ENCODE measurements around the gene CDK5. TPM values are rescaled to one million over a fixed set of nuclear protein-coding genes. Genes with fewer than 3 reads are reported as not detected.

Gene CDK5
- total RNA-seq, 4 donors from 2014 or later = 3.8 to 12.9 (median 8.6) TPM

DNA sequence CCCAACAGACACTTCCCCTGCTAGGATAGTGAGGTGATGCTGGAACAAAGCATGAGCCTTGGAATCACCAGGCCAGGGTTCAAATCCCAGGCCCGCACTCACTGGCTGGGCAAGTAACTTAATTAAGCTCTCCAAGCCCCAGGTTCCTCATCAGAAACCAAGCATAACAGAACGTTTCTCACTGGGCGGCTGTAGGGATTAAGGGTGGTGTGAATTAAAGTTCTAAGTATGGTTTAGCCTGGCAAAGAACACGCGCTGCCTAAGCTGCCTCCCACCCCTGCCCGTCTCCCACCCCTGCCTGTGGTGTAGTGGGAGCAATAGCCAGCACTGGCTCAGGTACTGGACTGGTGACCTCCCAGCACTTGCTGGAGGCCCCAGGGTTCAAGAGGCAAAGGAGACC is 7.3 kb upstream of the CDK5 start:
- TF ChIP-seq POLR2A (IDR thresholded peaks at IDR 0.05) = no peak
- Histone ChIP-seq H3K4me3 (no peak overlapping the region), H3K36me3 (peaks cover 15 to 80% (median 57%) of the 10 kb centered on the region in 3 donors), H3K4me1 (peaks cover 26 to 42% (median 34%) of the 10 kb centered on the region in 3 donors), H3K9me3 (no peaks in the 10 kb centered on the region), H3K27ac (no peak overlapping the region), H3K27me3 (no peaks in the 10 kb centered on the region)
- no peak for DNase-seq
- intact Hi-C loops (cut with DNase I) = no loop called here
- 81 to 100% methylated on average over 3 to 4 of the region's 6 CpGs for WGBS, 2 donors

DNA sequence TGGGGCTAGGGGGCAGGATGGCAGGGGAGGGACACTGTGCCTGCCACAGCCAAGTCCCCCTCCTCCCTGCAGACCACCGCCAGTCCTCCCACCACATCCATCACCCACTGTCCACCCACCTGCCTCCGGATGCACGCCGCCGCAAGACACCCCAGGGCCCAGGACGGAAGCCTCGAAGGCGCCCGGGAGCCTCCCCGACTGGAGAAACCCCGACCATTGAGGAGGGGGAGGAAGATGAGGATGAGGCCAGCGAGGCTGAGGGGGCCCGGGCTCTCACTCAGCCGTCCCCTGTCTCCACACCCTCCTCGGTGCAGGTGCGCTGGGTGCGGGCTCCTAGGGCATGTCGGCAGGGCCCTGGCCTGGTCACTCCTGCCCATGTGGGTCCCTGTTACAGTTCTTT is 6.8 kb upstream of the CDK5 start:
- no peaks in the 10 kb centered on the region for H3K9me3 ChIP-seq
- 80 to 91% methylated on average over 1 to 6 of the region's 18 CpGs for WGBS, 2 donors
- TF ChIP-seq, protein P1, sequence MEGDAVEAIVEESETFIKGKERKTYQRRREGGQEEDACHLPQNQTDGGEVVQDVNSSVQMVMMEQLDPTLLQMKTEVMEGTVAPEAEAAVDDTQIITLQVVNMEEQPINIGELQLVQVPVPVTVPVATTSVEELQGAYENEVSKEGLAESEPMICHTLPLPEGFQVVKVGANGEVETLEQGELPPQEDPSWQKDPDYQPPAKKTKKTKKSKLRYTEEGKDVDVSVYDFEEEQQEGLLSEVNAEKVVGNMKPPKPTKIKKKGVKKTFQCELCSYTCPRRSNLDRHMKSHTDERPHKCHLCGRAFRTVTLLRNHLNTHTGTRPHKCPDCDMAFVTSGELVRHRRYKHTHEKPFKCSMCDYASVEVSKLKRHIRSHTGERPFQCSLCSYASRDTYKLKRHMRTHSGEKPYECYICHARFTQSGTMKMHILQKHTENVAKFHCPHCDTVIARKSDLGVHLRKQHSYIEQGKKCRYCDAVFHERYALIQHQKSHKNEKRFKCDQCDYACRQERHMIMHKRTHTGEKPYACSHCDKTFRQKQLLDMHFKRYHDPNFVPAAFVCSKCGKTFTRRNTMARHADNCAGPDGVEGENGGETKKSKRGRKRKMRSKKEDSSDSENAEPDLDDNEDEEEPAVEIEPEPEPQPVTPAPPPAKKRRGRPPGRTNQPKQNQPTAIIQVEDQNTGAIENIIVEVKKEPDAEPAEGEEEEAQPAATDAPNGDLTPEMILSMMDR (IDR thresholded peaks at IDR 0.05) = no peak
- TF ChIP-seq POLR2A (IDR thresholded peaks at IDR 0.05) = no peak
- H3K4me1 ChIP-seq = peaks cover 26 to 44% (median 36%) of the 10 kb centered on the region in 3 donors
- no peak for DNase-seq
- H3K4me3 ChIP-seq = no peak overlapping the region
- peaks cover 15 to 75% (median 51%) of the 10 kb centered on the region in 3 donors for H3K36me3 ChIP-seq
- intact Hi-C loops (cut with DNase I) = no loop called here
- H3K27me3 ChIP-seq = no peaks in the 10 kb centered on the region
- H3K27ac ChIP-seq = no peak overlapping the region

DNA sequence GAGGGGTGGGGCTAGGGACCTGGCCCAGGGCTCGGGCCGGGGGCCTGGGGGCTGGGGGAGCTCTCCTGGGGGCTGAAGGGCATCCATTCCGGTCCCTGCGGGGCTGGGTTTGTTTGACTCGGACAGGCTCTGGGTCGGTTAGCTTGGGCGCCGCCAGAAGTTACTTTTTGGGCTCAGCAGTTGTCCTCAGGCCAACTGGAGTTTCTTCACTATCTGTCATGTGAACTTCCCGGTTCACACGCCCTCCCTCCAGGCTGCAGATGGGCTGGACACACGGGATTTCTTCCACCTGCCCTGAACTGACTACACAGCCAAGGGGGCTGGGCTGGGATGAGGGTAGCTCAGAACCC is 5.5 kb upstream of the CDK5 start:
- Histone ChIP-seq H3K4me1 (peaks cover 34 to 55% (median 47%) of the 10 kb centered on the region in 3 donors), H3K27me3 (no peaks in the 10 kb centered on the region), H3K27ac (peak overlapping the region; percentile 47 to 97 (median 84)), H3K36me3 (peaks cover 15 to 62% (median 43%) of the 10 kb centered on the region in 3 donors), H3K9me3 (no peaks in the 10 kb centered on the region), H3K4me3 (peak overlapping the region in 2 of 4 donors; percentile 23 to 55)
- intact Hi-C loops (cut with DNase I) = no loop called here
- no peak for DNase-seq
- 33 to 40% methylated on average over 1 to 3 of the region's 11 CpGs for whole genome bisulfite sequencing, 2 donors
- TF ChIP-seq POLR2A (IDR thresholded peaks at IDR 0.05) = no peak
- TF ChIP-seq, protein P1 (IDR thresholded peaks at IDR 0.05) = no peak

DNA sequence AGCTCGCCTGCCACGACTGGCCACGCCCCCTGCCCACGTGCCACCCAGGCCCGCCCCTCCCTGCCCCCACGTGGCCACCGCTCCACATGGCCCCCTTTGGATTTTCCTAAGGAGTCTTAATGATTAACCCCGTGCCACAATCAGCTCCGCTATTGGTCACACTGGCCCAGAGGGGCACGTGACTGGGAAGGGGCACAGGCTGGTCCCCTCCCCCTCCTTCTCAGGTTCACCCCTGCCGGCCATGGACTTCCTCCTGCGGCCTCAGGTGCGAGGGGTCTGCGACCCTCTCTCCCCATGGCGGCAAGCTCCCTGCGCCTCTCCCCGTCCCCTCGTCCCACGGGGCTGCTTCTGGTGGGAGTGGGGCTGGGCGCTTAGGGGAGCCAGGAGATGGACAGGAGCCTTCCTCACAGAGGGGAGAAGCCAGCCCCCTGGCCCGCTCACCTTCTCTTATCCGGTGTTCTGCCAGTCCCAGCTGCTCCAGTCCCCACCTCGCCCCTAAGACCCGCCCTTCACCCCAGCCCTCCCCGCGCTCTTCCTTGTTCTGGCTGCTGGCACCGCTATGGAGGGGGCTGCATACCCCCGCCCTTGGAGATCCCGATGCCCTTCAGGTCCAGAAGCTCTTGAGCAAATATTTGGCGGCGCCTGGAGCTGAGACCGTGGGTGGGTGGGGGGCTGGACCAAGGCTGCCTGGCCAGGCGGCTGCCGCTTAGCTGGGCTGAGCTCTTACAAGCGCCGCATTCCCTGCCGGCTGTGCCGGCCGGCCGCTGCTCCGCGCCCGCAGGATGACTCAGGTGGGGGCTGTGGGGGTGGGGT is 4.9 kb upstream of the CDK5 start:
- Histone ChIP-seq H3K36me3 (peaks cover 14 to 57% (median 37%) of the 10 kb centered on the region in 3 donors), H3K4me1 (peaks cover 34 to 56% (median 47%) of the 10 kb centered on the region in 3 donors), H3K27ac (peak overlapping the region; percentile 47 to 97 (median 84)), H3K9me3 (no peaks in the 10 kb centered on the region), H3K27me3 (no peaks in the 10 kb centered on the region), H3K4me3 (peak overlapping the region in 2 of 4 donors; percentile 23 to 55)
- 65 to 73% methylated on average over 12 of the region's 43 CpGs for WGBS, 2 donors
- intact Hi-C loops (cut with DNase I) = no loop called here
- no peak for TF ChIP-seq POLR2A (IDR thresholded peaks at IDR 0.05)
- TF ChIP-seq, protein P1 (IDR thresholded peaks at IDR 0.05) = no peak
- no peak for DNase-seq

DNA sequence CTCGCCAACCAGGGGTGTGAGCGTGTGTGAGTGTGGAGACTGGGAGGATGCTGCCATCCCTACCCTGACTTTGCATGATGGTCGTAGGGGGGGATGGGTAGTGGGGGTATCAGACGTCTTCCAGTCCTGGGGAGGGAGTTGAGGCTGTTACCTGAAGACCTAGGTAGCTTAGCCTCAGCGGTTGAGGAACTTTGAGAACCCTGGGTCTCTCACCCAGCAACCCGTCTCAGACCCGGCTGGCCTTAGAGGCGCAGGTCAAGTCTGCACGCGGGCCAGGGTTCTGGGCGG is 4.4 kb upstream of the CDK5 start:
- Histone ChIP-seq H3K27me3 (no peaks in the 10 kb centered on the region), H3K9me3 (no peaks in the 10 kb centered on the region), H3K4me3 (peak overlapping the region in 2 of 4 donors; percentile 23 to 55), H3K4me1 (peaks cover 37 to 60% (median 52%) of the 10 kb centered on the region in 3 donors), H3K27ac (peak overlapping the region in 3 of 4 donors; percentile 72 to 97 (median 96)), H3K36me3 (peaks cover 10 to 51% (median 31%) of the 10 kb centered on the region in 3 donors)
- intact Hi-C loops (cut with DNase I) = no loop called here
- DNase-seq = no peak
- WGBS, 2 donors = 69 to 89% methylated on average over 3 to 8 of the region's 11 CpGs
- no peak for TF ChIP-seq POLR2A (IDR thresholded peaks at IDR 0.05)
- TF ChIP-seq, protein P1 (IDR thresholded peaks at IDR 0.05) = no peak

Measured in esophagus squamous epithelium (tissue), 5 donors.